Testis (tissue), 3 donors: ENCODE results near the gene FHOD1. TPM values are rescaled to one million over a fixed set of nuclear protein-coding genes. Genes with fewer than 3 reads are reported as not detected.

Experiments
- DNase-seq: peaks from one replicate; pipeline ENCODE4 v3.0.0-alpha.2; 2019
- H3K27ac ChIP-seq, 2 donors: fragments of 200-600 bp; sonication (generic); one replicate each; pipeline ENCODE4 v1.5.1; 2019
- H3K27me3 ChIP-seq: fragments of 200-600 bp; sonication (generic); one replicate; pipeline ENCODE4 v1.5.1; 2019
- H3K36me3 ChIP-seq: fragments of 200-600 bp; sonication (generic); one replicate; pipeline ENCODE4 v1.5.1; 2017; ENCODE audit warnings: low read depth; ENCODE audit errors: missing control alignments
- H3K4me1 ChIP-seq: fragments of 200-600 bp; sonication (generic); one replicate; pipeline ENCODE4 v1.5.1; 2019
- H3K4me3 ChIP-seq, 2 donors: fragments of 200-600 bp; sonication (generic); one replicate each; pipeline ENCODE4 v1.5.1; 2017 to 2019
- H3K9me3 ChIP-seq: fragments of 200-600 bp; sonication (generic); one replicate; pipeline ENCODE4 v1.5.1; 2017
- POLR2A ChIP-seq: fragments of 450-650 bp; IDR thresholded peaks from one replicate; pipeline ENCODE4 v1.6.1; 2017; ENCODE audit warnings: antibody characterized with exemption, mild to moderate bottlenecking, moderate library complexity
- WGBS, 2 donors: methylation state at CpG; one replicate each; pipeline ENCODE4 v1.1.5; 2018; 5-methylcytosine and 5-hydroxymethylcytosine counted together
- intact Hi-C: fragments of 100-400 bp; cut with DNase I; formaldehyde crosslinking; loops from one replicate; pipeline ENCODE4 v1.15.1; 2023; ENCODE audit warnings: low total_unique reads
- polyA plus RNA-seq: library from polyadenylated mRNA; stranded (reverse); fragments of 350-450 nt; fragmentation: Illumina TruSeq; extraction: RNeasy Lipid Tissue Mini Kit (QIAGEN cat#74804); gene quantifications from one replicate; pipeline ENCODE4 v1.2.3, GENCODE V29; 2014; ENCODE audit warnings: low read depth, low replicate concordance; ENCODE audit not compliant: insufficient read depth
- total RNA-seq, 2 donors: library from RNA; depleted of rRNA; stranded (reverse); fragments of >200 nt; gene quantifications; one replicate each; pipeline ENCODE4 v1.2.3, GENCODE V29; 2016
- TF ChIP-seq, protein P1 (sequence below), 3 experiments: fragments of 450-650 bp in 2 of 3; fragments of 200-600 bp in 1 of 3; sonication (generic) in 1 of 3; IDR thresholded peaks; one replicate each; pipeline ENCODE4 v1.5.1; 2016 to 2019; ENCODE audit warnings: antibody characterized with exemption in 3 of 3, mild to moderate bottlenecking in 2 of 3, moderate library complexity in 1 of 3

Gene FHOD1
- total and polyA plus RNA-seq, 3 donors from 2014 or later, result 17.0 to 40.0 (median 28.8) TPM

DNA sequence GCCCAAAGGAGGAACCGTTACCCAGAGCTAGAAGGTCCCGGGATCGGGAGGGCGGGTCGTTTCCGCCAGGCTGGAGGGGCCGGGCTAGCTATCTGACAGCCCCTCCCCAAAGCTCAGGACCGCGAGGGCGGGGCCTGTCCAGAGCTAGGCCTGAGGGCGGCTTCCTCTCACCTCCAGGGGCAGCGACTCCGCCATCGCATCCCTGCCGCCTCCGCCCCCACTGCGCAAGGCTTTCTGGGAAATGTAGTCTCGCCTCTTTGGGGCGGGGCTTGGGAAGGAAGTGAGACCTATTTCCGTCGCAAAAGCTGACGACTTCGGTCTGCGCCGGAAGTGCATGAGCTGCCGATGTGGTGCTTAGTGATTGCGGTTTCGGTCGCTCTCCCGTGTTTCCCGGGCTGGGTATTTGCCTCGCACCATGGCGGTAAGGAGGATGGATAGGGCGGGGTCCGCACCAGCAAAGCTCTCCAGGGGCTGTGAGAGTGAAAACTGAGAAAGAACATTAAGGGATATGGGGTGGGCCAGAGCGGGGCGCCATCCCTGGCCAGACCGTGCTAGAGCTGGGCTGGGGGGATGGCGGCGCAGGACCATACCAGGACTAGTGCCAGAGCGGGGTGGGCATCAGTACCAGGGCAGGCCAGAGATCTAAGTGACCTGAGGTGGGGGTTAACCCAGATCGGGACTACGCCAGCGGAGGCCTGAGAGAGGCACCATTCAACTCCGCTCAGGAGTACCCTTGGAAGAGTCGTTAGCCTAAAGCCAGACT is 20.3 kb downstream of the FHOD1 start, which contains the start of gene TMEM208:
TMEM208 (plus strand) TSS at position 327 of the 763 bp plus-strand sequence; CDS start at position 416, 89 bp downstream.
- Histone ChIP-seq H3K36me3 (no peaks in the 10 kb centered on the region), H3K4me1 (peaks cover 11% of the 10 kb centered on the region), H3K9me3 (no peaks in the 10 kb centered on the region), H3K27me3 (no peaks in the 10 kb centered on the region), H3K27ac (peak within 1 kb of the TSS; percentile 53 to 81), H3K4me3 (peak within 1 kb of the TSS; percentile 93 to 97)
- 0% methylated on average over 40 to 46 of the region's 46 CpGs for WGBS, 2 donors
- peak; percentile 99 for DNase-seq
- TF ChIP-seq POLR2A, result peak; percentile 4
- TF ChIP-seq, protein P1, sequence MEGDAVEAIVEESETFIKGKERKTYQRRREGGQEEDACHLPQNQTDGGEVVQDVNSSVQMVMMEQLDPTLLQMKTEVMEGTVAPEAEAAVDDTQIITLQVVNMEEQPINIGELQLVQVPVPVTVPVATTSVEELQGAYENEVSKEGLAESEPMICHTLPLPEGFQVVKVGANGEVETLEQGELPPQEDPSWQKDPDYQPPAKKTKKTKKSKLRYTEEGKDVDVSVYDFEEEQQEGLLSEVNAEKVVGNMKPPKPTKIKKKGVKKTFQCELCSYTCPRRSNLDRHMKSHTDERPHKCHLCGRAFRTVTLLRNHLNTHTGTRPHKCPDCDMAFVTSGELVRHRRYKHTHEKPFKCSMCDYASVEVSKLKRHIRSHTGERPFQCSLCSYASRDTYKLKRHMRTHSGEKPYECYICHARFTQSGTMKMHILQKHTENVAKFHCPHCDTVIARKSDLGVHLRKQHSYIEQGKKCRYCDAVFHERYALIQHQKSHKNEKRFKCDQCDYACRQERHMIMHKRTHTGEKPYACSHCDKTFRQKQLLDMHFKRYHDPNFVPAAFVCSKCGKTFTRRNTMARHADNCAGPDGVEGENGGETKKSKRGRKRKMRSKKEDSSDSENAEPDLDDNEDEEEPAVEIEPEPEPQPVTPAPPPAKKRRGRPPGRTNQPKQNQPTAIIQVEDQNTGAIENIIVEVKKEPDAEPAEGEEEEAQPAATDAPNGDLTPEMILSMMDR (IDR thresholded peaks at IDR 0.05), result peak in 2 of 3 experiments; percentile 13 to 28
- intact Hi-C loops, result no loop called here

DNA sequence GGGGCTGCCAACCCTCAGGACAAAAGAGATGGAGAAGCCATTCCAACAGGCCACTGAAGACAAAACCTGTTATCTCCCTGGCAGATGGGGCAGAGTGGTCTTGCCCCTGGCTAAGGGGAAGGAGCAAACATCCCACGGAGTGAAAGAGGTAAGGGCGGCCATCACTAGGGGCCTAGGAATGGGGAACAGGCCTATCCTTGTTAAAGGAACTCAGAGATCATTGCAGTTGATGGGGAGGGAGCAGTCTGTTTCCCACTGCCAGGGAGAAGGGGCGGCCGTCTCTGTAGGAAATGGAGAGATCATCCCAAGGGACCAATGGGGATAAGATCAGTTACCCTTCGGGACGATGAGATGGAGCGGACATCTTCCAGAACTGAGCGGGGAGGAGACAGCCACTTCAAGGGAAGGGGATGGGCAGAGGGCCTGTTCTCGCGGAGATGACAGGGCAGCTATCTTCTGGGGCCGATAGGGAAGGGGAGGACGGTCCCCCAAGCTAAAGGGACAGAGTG is 20.9 kb downstream of the FHOD1 start:
- TF ChIP-seq, protein P1 (IDR thresholded peaks at IDR 0.05), result no peak
- TF ChIP-seq POLR2A, result no peak
- no peaks in the 10 kb centered on the region for H3K9me3 ChIP-seq
- intact Hi-C loops, result no loop called here
- no peak for DNase-seq
- H3K4me1 ChIP-seq, result peaks cover 11% of the 10 kb centered on the region
- H3K27ac ChIP-seq, result peak overlapping the region; percentile 53 to 81
- WGBS, 2 donors, result 2 to 5% methylated on average over 12 of the region's 12 CpGs
- no peaks in the 10 kb centered on the region for H3K27me3 ChIP-seq
- H3K36me3 ChIP-seq, result no peaks in the 10 kb centered on the region
- H3K4me3 ChIP-seq, result peak overlapping the region; percentile 93 to 97

DNA sequence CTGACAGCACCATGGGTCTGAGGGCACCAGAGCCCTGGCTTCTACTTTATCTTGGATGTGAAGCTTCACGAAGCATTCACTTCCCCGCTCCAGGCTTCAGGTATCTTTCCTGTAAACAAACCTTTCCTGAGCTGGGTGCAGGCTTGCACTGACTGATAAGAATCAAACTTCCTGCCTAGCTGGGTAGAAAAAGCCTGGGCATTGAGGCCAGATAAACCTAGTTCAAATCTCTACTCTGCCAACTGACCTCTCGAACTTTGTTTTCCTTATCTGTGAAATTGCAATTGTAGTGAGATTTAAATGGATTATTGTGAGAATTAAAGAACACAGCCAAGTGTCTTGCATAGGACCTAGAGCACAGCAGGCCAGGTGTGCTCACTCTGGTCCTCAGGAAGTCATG is 23.3 kb downstream of the FHOD1 start:
- no peak overlapping the region for H3K4me3 ChIP-seq
- peaks cover 11% of the 10 kb centered on the region for H3K4me1 ChIP-seq
- H3K36me3 ChIP-seq, result no peaks in the 10 kb centered on the region
- DNase-seq, result no peak
- WGBS, 2 donors, result 75 to 81% methylated on average over 3 of the region's 3 CpGs
- TF ChIP-seq, protein P1 (IDR thresholded peaks at IDR 0.05), result no peak
- no peak for TF ChIP-seq POLR2A
- intact Hi-C loops, result no loop called here
- no peak overlapping the region for H3K27ac ChIP-seq
- no peaks in the 10 kb centered on the region for H3K27me3 ChIP-seq
- H3K9me3 ChIP-seq, result no peaks in the 10 kb centered on the region

DNA sequence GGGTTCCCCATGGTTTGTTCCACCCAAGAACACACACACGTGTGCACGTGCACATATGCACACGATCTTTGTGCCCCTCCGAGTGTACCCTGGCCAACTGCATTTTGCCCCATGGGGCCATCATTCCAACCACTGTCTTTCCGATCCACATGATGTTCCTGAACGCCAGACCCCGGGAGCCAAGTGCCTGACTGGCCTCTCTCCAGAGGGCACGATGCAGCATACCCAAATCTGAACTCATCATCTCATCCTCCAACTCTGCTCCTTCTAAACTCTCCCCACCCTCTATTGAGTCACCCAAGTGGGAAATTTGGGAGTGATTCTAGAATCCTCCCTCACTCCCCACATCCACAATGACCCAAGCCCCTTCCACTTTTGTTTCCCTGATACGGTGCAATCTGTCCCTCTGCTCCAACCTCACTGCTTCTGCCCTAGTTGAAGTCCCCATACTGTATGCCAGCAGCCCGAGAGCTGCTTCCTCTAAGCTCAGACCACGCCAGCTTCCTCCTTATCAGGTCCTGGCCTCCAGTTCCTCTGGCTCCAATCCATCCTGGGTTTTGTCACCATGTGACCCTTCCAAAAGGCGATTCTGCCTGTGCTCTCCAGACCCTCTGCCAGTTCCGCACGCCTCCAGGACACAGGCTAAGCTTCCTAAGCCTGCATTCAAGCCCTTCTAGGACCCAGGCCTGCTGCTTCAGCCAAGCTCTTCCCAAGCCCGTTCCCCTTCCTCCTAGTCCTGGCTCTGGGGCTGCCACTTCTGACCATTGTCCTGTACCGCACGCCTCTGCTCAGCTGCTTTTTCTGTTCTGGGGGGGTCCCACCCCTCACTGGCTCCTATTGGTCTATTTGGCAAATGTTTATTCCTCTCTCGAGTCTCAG is 30.4 kb downstream of the FHOD1 start:
- 75% methylated on average over 18 of the region's 18 CpGs for WGBS, 2 donors
- Histone ChIP-seq H3K9me3 (no peaks in the 10 kb centered on the region), H3K27me3 (no peaks in the 10 kb centered on the region), H3K4me3 (no peak overlapping the region), H3K36me3 (no peaks in the 10 kb centered on the region), H3K4me1 (no peaks in the 10 kb centered on the region), H3K27ac (no peak overlapping the region)
- TF ChIP-seq POLR2A, result no peak
- TF ChIP-seq, protein P1 (IDR thresholded peaks at IDR 0.05), result no peak
- intact Hi-C loops, result no loop called here
- no peak for DNase-seq
